HG02981 (cell line): ENCODE results near the gene ANKMY1.

ENCODE experiments used
- ATAC-seq: cut with Tn5 transposase; IDR thresholded peaks from one replicate; pipeline ENCODE4 v1.9.1; 2021; ENCODE audit warnings: mild to moderate bottlenecking, moderate library complexity; ENCODE audit not compliant: unreplicated experiment

ANKMY1 gene

DNA sequence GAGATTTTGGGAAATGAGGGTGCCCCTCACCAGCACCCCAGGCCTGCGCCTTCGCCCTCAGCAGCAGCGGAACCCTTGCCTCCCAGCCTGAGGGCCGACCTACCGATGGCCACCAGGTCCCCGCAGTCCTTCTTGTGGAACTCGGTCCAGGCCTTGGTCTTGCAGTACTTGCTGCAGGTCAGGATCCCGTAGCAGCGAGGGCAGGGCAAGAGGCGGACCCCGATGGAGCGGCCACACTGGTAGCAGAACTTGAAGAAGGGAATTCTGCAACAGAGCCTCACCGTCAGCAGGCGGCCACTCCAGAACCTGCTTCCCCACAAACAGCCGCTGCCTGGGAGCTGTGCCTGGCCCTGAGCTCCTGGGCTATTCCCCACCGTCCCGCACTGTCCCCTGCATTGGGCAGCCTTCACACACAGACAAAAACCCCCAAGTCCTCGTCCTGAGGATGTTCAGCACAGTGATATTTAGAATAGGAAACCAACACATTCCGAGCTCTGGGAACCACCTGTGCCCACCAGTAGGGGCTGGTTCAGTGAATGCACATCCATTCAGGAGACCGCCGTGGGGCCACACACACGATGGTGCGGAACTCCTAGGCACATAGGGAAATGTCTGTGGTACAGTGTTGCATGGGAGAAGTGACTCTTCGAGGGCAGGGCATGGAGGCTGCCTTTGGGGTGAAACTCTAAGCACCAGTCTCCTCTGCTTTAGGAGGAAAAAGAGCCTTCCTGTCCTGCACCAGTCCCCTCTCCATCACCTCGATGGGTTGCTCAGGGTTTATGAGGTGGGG, 76.8 kb downstream of the ANKMY1 start:
- no peak for ATAC-seq

DNA sequence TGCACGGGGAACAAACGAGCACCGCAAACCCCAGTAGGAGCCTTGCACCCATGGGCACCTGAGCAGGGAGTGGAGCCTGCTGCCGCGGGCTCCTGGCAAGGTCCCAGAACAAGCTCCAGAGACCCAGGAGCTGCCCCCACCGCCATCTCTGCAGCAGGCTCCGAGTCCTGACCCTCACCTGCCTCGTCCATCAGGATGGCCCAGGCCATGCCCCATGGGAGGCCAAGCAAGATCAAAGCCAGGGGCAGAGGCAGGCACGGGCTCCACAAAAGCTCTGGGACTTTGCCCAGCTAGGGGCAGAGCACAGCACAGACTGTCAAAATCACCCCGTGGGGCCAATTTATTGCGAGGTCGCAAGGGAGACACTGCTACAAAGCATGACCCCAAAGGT, 78.7 kb downstream of the ANKMY1 start:
- no peak for ATAC-seq

- no peak for ATAC-seq
These were observed 79.3 kb downstream of the ANKMY1 start for GRCh38 chr2:240478346-240479110.

DNA sequence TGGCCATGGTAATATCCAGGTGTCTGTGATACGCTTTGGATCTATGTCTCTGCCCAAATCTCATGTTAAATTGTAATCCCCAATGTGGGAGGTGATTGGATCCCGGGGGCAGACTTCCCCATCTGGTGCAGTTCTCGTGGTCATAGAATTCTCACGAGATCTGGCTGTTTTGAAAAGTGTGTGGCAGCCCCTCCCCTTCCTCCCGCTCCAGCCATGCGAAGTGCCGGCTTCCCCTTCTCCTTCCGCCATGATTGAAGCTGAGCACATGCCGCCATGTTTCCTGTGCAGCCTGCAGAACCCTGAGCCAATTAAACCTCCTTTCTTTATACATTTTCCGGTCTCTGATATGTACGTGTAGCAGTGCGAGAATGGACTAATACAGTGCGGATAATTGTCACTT, 79.9 kb downstream of the ANKMY1 start:
- no peak for ATAC-seq

GRCh38 chr2:240473211-240473610, 84.6 kb downstream of the ANKMY1 start:
- no peak for ATAC-seq

DNA sequence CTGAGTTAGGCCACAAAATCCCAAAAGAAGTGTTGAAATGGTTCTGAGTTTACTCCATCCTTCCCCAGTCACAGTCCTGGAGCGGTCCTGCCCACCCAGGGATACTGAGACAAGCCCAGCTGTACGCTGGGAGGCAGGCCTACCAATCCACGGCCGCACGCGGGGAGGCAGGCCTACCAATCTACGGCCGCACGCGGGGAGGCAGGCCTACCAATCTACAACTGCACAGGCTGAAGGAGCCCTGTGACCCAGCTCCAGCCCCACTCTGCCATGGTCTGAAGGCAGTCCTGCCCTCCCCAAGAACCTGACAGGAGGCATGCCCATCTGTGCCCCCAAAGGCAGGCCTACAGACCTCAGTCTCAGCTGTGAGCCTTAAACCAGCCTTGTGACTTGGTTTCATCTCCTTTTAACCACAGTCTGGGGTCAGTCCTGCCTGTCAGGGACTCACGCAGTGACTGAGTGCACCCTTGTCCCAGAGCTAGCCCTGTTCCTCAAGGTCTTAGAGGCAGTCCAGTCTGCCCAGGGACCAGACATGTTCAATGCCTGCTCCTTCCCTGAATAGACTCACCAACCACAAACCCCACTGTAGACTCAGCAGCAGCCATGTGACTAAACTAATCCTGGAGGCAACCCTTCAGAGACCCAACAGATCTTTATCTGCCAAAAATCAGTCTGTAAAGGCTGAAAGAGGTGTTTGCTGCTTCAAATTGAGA, 85.6 kb downstream of the ANKMY1 start:
- ATAC-seq: no peak

- ATAC-seq: no peak
These were observed 88.0 kb downstream of the ANKMY1 start for GRCh38 chr2:240469740-240470139.

GRCh38 chr2:240469239-240469636, 88.5 kb downstream of the ANKMY1 start:
- no peak for ATAC-seq

DNA sequence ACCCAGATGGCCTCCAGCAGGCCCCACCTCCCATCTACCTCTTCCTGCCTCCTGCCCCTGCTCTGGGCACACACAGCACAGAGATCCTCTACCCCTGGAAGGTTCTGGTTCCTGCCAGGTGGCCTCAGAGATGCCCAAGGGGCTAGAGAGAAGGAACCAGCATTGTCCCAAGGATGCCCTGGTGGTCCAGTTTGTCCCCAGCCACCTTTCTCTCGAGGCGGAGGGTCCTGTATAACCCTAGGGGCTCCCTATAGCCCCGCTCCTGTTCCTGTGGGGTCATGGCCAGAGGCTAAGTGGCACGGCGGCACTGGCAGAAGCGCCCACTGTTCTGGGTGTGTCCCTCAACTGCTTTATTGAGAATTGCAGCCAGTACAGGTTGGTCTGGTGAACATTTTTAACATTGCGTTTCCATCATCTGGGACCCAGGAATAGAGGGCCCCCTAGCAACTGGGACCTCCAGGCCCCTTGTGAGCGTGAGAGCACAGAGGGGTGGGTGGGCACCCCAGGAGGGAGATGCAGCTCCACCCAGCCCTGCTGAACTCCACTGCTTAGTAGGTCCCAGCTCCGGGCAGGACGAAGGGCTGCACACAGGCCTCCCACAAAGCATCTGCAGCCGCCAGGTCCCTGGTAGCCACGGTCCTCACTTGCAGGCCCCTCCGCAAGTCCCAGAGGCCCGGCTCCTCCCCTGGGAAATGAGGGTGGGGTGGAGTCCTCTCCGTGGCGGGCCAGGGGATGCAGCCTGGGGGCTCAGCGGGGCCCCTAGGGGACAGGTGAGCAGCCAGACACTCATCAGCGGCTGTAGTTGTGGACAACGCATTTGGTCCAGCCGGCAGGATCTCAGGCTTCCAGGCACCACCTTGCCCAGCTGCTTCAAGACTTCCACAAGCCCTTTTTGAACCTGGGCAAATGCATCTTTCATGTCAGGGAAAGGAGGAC, 89.2 kb downstream of the ANKMY1 start:
- no peak for ATAC-seq

DNA sequence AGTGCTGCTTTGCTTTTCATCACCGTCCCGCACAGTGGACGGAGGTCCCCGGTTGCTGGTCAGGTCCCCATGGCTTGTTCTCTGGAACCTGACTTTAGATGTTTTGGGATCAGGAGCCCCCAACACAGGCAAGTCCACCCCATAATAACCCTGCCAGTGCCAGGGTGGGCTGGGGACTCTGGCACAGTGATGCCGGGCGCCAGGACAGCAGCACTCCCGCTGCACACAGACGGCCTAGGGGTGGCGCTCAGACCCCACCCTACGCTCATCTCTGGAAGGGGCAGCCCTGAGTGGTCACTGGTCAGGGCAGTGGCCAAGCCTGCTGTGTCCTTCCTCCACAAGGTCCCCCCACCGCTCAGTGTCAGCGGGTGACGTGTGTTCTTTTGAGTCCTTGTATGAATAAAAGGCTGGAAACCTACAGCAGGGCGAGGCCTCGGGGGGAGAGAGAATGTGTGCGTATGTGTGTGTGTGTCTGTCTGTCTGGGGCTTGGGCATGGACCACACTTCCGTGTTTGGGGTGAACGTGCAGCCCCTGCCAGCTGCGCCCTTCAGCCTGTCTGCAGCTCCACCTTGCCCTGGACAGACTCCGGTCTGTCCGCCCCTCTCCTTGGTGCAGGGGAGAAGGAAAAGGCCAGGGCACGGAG, 90.0 kb downstream of the ANKMY1 start:
- ATAC-seq: no peak

- ATAC-seq: no peak
These were observed 90.6 kb downstream of the ANKMY1 start for GRCh38 chr2:240467149-240467642.

DNA sequence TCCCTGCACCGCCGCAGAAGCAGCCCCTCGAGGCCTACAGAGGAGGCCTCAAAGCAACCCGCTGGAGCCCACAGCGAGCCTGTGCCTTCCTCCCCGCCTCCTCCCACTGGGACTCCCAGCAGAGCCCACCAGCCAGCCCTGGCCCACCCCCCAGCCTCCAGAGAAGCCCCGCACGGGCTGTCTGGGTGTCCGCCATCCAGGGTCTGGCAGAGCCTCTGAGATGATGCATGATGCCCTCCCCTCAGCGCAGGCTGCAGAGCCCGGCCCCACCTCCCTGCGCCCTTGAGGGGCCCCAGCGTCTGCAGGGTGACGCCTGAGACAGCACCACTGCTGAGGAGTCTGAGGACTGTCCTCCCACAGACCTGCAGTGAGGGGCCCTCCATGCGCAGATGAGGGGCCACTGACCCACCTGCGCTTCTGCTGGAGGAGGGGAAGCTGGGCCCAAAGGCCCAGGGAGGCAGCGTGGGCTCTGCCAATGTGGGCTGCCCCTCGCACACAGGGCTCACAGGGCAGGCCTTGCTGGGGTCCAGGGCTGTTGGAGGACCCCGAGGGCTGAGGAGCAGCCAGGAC, 91.1 kb downstream of the ANKMY1 start:
- no peak for ATAC-seq

GRCh38 chr2:240465765-240466578, 91.8 kb downstream of the ANKMY1 start:
- ATAC-seq: no peak

DNA sequence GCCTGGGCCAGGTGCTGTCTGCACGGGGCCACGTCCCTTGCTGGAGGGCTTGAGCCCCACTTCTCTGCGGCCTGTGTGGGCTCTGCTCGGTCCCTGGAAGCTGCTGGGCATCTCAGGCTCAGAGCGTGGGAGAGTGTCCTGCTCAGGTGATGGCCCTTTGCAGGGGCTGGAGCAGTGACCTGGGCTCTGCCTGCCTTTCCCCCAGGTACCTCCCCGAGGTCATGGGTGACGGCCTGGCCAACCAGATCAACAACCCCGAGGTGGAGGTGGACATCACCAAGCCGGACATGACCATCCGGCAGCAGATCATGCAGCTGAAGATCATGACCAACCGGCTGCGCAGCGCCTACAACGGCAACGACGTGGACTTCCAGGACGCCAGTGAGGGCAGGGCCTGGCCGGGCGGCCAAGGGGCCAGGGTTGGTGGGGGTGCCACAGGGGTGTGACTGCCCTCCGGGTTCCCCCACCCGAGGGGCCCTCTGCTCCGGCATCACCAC, 92.5 kb downstream of the ANKMY1 start:
- ATAC-seq: no peak

DNA sequence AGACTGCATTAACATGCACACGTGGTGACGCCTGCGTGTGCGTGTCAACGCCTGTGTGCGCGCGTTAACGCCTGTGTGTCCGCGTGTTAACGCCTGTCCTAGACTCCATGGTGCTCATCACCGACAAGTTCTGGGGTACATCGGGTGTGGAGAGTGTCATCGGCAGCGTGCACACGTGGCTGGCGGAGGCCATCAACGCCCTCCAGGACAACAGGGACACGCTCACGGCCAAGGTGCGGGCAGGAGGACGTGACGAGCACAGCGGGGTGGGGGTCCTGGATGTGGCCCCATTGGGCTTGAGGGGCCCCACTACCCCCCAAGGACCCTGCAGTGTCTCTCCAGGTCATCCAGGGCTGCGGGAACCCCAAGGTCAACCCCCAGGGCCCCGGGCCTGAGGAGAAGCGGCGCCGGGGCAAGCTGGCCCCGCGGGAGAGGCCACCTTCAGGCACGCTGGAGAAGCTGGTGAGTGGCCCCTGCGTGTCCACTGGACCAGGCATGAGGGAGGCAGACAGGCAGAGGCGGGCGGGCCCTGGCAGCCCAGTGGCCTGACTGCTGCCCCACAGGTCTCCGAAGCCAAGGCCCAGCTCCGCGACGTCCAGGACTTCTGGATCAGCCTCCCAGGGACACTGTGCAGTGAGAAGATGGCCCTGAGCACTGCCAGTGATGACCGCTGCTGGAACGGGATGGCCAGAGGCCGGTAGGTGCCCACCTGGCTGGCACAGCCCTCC, 93.1 kb downstream of the ANKMY1 start:
- ATAC-seq: no peak

GRCh38 chr2:240463866-240464481, 93.8 kb downstream of the ANKMY1 start:
- ATAC-seq: no peak

GRCh38 chr2:240463274-240463865, 94.4 kb downstream of the ANKMY1 start:
- ATAC-seq: no peak
